Peyer's patch (tissue), 4 donors: ENCODE data around the gene GLS. TPM values are rescaled to one million over a fixed set of nuclear protein-coding genes. Genes with fewer than 3 reads are reported as not detected.

Experiments used
- DNase-seq, 3 donors: peaks; one replicate each; pipeline ENCODE4 v3.0.0-alpha.2; 2017 to 2019
- H3K27ac ChIP-seq, 4 donors: fragments of 200-600 bp; sonication (generic); one replicate each; pipeline ENCODE4 v1.5.1; 2016 to 2019
- H3K27me3 ChIP-seq, 2 donors: fragments of 200-600 bp; sonication (generic); one replicate each; pipeline ENCODE4 v1.5.1; 2019
- H3K36me3 ChIP-seq, 3 donors: fragments of 200-600 bp; sonication (generic); one replicate each; pipeline ENCODE4 v1.5.1; 2016 to 2019
- H3K4me1 ChIP-seq, 4 donors: fragments of 200-600 bp; sonication (generic); one replicate each; pipeline ENCODE4 v1.5.1; 2016 to 2019
- H3K4me3 ChIP-seq, 4 donors: fragments of 200-600 bp; sonication (generic); 1 replicate in 3 of 4; 2 replicates in 1 of 4; pipeline ENCODE4 v1.5.1; 2016 to 2019; ENCODE audit warnings: mild to moderate bottlenecking in 1 of 4
- H3K9me3 ChIP-seq, 4 donors: fragments of 200-600 bp; sonication (generic); one replicate each; pipeline ENCODE4 v1.5.1; 2016 to 2019; ENCODE audit warnings: mild to moderate bottlenecking in 1 of 4
- CTCF ChIP-seq, 6 experiments: fragments of 450-650 bp in 4 of 6; fragments of 200-600 bp in 2 of 6; sonication (generic) in 1 of 6; IDR thresholded peaks; one replicate each; pipeline ENCODE4 v1.5.1; 2017 to 2019; ENCODE audit warnings: antibody characterized with exemption in 6 of 6, mild to moderate bottlenecking in 3 of 6, moderate library complexity in 1 of 6
- POLR2A ChIP-seq, 2 donors: fragments of 450-650 bp; IDR thresholded peaks; one replicate each; pipeline ENCODE4 v1.5.1; 2017; ENCODE audit warnings: antibody characterized with exemption in 2 of 2, mild to moderate bottlenecking in 2 of 2, moderate library complexity in 2 of 2
- total RNA-seq, 4 donors: library from RNA; depleted of rRNA; stranded (reverse); fragments of >200 nt; gene quantifications; one replicate each; pipeline ENCODE4 v1.1.0, GENCODE V29; 2016

Gene GLS
- total RNA-seq, 4 donors from 2014 or later, result 232 to 298 (median 258) TPM

GRCh38 chr2:190984595-190984994 is 104.0 kb downstream of the GLS start:
- no peak for DNase-seq
- no peak overlapping the region for H3K27ac ChIP-seq
- no peak overlapping the region for H3K4me3 ChIP-seq
- no peaks in the 10 kb centered on the region for H3K9me3 ChIP-seq
- H3K4me1 ChIP-seq, result no peaks in the 10 kb centered on the region
- TF ChIP-seq POLR2A (IDR thresholded peaks at IDR 0.05) (no peak), CTCF (IDR thresholded peaks at IDR 0.05) (no peak)
- no peaks in the 10 kb centered on the region for H3K27me3 ChIP-seq
- peaks cover 0 to 100% (median 11%) of the 10 kb centered on the region in 3 donors for H3K36me3 ChIP-seq

- no peak overlapping the region for H3K27ac ChIP-seq
- H3K36me3 ChIP-seq, result peaks cover 0 to 100% (median 15%) of the 10 kb centered on the region in 3 donors
- H3K9me3 ChIP-seq, result no peaks in the 10 kb centered on the region
- H3K4me3 ChIP-seq, result no peak overlapping the region
- TF ChIP-seq POLR2A (IDR thresholded peaks at IDR 0.05), result no peak
- TF ChIP-seq CTCF (IDR thresholded peaks at IDR 0.05), result no peak
- no peaks in the 10 kb centered on the region for H3K4me1 ChIP-seq
- no peaks in the 10 kb centered on the region for H3K27me3 ChIP-seq
- no peak for DNase-seq
Observed at GRCh38 chr2:190986221-190986953, 105.8 kb downstream of the GLS start.

GRCh38 chr2:190987116-190987515 is 106.5 kb downstream of the GLS start:
- Histone ChIP-seq H3K4me3 (no peak overlapping the region), H3K27me3 (no peaks in the 10 kb centered on the region), H3K9me3 (no peaks in the 10 kb centered on the region), H3K36me3 (peaks cover 0 to 98% (median 16%) of the 10 kb centered on the region in 3 donors), H3K4me1 (no peaks in the 10 kb centered on the region), H3K27ac (no peak overlapping the region)
- TF ChIP-seq CTCF (IDR thresholded peaks at IDR 0.05), result no peak
- no peak for TF ChIP-seq POLR2A (IDR thresholded peaks at IDR 0.05)
- no peak for DNase-seq

GRCh38 chr2:190987938-190988337 is 107.3 kb downstream of the GLS start:
- DNase-seq, result no peak
- Histone ChIP-seq H3K36me3 (peaks cover 0 to 94% (median 13%) of the 10 kb centered on the region in 3 donors), H3K4me3 (no peak overlapping the region), H3K27ac (no peak overlapping the region), H3K4me1 (no peaks in the 10 kb centered on the region), H3K9me3 (no peaks in the 10 kb centered on the region), H3K27me3 (no peaks in the 10 kb centered on the region)
- TF ChIP-seq CTCF (IDR thresholded peaks at IDR 0.05) (no peak), POLR2A (IDR thresholded peaks at IDR 0.05) (no peak)

GRCh38 chr2:190988910-190989309 is 108.3 kb downstream of the GLS start:
- no peaks in the 10 kb centered on the region for H3K27me3 ChIP-seq
- H3K9me3 ChIP-seq, result no peaks in the 10 kb centered on the region
- TF ChIP-seq POLR2A (IDR thresholded peaks at IDR 0.05), result no peak
- no peak for TF ChIP-seq CTCF (IDR thresholded peaks at IDR 0.05)
- H3K27ac ChIP-seq, result no peak overlapping the region
- DNase-seq, result no peak
- no peak overlapping the region for H3K4me3 ChIP-seq
- H3K36me3 ChIP-seq, result peaks cover 0 to 94% (median 5%) of the 10 kb centered on the region in 3 donors
- H3K4me1 ChIP-seq, result no peaks in the 10 kb centered on the region
